T-helper 22 cell (primary cell): Measurements from ENCODE around the gene TMED6.

Source experiments
- DNase-seq: peaks from one replicate; pipeline ENCODE4 v3.0.0-alpha.2; 2020; ENCODE audit warnings: low read depth

The TMED6 gene

DNA sequence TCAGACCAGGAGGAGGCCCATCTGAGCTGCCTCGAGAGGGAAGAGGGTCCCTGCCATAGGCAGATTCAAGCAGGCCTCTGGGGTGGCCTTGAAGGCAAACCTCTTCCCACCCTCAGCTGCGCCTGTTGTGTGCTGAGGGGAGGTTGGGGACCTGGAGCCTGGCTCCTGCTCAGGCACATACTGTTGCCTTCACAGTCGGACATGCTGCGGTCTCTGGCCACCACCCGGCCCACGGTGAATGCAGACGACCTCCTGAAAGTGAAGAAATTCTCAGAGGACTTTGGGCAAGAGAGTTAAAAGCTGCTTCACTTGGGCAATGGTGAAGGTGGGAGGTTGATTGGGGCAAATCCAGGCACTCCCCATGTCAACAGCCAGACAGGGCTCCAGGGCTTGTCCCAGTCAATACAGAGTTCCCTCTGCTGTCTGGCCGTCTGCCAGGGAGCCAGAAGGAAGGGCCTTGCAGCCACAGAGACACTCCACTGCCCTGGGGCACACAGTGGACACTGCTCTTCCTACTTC is 27.5 kb downstream of the TMED6 start:
- DNase-seq: no peak

DNA sequence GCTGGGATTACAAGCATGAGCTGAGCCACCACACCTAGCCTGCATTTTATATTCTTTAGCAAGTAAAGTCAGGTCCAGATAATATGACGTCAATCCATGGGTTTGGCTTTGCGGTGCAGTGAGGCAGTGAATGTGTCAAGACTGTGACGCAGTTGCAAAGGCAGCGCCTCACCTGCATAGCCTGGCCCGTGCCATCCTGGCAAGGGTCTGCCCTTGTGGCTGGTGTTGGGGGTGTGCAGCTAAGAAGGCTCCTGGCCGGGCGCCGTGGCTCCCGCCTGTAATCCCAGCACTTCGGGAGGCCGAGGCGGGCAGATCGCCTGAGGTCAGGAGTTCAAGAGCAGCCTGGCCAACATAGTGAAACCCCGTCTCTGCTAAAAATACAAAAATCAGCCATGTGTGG is 28.2 kb downstream of the TMED6 start:
- no peak for DNase-seq

DNA sequence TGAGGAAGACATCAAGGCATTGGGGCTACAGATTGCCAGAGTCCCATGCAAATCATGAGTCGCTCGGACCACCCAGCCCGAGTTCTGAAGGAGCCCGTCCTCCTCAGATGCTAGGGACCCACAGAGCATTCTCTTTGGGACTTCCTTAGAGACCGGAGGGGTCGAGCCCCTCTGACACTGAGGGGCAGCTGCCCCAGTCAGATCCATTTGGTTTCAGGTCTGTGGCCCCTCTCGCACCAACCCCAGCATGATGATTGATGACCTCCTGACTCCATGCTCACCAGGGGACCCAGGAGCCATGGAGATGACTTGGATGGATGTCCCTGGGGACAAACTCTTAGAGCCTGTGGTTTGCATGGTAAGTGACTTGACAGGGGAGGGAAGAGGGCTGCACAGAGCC is 29.2 kb downstream of the TMED6 start:
- DNase-seq: no peak

DNA sequence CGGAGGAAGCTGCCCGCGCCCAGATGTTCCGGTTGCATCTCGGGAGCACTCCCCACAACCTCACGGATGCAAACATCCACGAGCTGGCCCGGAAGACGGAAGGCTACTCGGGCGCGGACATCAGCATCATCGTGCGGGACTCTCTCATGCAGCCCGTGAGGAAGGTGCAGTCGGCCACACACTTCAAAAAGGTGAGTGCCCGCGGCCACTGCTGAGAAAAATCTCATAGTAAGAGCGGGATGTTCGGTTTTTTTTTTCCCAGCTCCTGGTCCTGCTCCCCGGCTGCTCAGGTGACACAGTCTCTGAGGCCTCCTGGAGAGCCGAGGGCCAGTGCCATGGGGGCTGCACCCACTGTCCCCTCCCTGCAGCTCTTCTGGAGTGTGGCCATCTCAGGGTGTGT is 30.5 kb downstream of the TMED6 start:
- DNase-seq: no peak

DNA sequence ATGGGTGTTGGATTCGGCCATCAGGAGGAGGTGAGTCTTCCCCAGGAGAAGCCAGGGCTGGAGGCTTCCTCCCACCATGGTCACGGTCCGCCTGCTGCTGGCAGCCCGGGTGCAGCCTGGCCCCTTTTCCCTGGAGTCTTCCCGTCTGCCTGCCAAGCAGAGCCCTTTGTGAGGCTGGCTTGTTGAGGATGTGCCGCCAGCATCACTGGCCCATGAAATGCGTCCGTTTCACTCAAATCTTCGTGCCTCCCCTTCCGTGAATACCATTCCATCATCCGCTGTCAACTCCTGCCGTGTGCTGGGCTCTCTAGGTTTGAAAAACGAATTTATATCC is 30.9 kb downstream of the TMED6 start:
- DNase-seq: no peak

DNA sequence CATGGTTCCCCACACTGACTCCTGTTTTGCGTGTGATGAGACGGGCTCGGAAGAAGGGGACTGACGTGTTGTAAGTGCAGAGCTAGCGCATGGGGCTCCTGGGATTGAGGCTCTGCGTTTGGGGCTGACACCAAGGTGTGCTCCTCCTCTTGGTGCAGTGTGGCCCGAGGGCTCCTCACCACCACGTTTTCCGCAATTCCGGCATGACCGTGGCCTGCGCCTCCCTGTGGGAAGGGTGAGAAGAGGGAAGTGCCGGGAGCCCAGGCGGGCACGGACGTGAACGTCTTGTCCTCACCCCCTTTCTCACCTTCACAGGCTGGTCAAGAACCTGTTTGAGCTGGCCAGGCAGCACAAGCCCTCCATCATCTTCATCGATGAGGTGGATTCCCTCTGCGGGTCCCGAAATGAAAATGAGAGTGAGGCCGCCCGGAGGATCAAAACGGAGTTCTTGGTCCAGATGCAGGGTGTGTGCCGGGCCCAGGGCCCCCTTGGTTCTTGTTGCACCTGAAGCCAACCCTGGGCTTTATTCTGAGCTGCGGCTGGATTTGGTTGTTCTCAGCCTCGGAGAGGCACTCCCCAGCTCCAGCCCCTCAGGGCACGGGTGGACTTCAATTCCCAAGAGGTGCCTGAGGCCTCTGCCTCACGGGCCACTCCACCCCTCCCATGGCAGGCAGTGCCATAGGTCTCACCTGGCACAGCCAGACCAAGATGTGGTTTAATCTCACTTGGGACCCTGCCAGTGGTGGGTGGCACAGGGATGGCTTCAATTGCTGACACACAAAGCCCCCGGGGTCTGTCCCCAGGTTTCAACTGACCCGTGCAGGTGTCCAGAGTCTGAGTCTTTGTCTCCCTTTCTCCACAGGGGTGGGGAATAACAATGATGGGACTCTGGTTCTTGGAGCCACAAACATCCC is 31.5 kb downstream of the TMED6 start:
- no peak for DNase-seq

DNA sequence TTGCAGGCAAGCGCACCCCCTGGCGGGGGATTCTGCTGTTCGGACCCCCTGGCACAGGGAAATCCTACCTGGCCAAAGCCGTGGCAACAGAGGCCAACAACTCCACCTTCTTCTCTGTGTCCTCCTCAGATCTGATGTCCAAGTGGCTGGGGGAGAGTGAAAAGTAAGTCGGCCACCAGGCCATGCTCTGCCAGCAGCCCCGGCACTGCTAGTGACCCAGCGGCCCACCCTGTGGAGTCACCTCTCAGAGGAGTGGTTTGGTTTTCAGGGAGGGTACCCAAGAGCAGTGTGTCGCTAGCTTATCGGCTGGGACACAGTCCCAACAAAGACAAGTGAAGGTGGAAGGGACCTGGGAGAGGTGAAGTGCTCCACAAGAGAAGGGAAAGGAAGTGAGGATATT is 32.2 kb downstream of the TMED6 start:
- no peak for DNase-seq

DNA sequence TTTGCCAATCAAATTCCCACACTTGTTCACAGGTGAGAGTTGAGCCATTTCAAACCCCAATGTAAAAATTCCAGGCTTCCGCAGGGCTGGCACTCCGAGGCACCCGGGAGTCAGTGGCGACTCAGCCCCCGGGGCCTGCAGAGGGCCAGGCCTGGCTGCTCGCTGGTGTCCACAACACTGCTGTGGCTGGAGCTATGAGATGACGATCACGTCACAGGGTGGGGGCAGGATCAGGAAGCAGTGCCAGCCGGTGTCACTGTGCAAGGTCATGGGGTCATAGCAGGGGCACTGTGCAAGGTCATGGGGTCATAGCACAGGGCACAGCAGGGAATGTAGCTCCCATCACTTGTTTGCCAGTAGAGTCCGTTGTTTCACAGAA is 32.7 kb downstream of the TMED6 start:
- no peak for DNase-seq

DNA sequence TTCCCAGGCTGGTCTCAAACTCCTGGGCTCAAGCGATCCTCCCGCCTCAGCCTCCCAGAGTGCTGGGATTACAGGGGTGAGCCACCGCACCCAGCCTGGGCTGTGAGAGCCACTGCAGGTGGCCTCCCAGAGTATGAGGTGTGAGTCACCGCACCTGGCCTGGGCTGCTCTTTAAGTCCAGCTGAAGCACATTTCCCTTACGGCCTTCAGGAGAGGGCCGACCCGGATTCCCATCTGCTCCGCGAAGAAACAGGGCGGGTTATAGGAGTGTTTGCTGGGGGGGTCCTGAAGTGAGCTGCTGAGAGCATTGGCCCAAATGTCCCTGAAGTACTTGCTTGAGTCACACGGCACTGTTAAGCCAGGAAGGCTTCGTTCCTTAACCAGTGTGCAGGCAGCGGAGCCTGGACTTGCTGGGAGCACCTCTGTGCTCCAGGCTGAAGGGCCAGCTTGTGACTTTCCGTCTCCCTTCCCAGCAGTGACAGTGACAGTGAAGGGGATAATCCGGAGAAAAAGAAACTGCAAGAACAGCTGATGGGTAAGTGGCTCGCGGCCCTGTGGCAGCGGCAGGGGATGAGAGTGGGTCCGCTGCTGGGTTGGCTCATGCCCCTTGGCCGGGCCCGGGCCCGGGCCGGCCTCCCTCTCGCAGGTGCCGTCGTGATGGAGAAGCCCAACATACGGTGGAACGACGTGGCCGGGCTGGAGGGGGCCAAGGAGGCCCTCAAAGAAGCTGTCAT is 33.2 kb downstream of the TMED6 start:
- DNase-seq: no peak

DNA sequence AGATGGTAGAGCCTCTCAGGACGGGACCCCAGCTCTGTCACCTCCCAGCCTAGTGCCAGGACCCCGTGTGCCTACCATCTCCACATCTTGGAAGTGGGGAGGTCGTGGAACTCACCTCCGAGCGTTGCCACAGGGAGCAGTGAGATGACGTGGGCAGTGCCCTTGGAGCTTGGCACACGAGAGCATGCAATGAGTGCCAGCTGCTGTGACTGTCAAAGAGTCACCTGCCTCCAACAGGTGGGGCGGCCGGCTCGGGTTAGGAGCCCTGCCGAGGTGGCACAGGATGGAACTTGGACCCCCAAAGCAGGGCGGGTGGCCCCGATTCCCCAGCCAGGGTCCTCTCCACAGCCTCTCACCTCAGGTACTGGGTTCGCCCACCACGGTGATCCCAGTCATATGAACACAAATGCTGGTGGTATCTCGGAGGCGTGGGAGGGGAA is 35.0 kb downstream of the TMED6 start:
- no peak for DNase-seq

DNA sequence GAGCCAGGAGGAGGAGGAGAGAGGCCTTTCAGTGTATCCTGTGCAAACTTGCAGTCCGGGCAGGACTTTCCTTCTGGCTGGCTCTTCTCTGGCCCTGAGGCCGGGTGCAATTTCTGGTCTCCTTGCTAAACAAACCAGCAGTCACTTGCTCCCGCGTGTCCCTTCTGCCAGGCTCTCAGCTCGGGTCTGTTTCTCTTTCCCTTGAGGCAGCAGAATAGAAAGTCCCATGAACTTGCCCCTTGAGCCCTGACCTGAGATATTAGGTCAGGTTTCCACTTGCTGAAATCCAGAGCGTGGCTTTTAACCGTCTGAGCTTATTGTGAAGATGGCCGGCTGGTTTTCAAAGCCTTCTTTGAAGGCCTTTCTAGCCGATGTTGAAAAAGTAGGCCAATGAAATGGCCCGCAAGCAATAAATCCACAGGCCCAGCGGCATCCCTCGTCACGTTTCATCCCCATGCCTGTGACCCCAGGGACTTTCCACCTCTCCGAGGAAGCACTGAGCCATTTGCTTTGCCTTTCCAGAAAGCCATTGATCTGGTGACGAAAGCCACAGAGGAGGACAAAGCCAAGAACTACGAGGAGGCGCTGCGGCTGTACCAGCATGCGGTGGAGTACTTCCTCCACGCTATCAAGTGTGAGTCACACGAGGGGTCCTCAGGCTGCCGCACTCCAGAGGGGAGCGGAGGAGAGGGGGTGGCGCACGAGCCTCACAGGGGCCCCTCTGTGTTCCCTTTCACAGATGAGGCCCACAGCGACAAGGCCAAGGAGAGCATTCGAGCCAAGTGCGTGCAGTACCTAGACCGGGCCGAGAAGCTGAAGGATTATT is 35.9 kb downstream of the TMED6 start:
- no peak for DNase-seq

DNA sequence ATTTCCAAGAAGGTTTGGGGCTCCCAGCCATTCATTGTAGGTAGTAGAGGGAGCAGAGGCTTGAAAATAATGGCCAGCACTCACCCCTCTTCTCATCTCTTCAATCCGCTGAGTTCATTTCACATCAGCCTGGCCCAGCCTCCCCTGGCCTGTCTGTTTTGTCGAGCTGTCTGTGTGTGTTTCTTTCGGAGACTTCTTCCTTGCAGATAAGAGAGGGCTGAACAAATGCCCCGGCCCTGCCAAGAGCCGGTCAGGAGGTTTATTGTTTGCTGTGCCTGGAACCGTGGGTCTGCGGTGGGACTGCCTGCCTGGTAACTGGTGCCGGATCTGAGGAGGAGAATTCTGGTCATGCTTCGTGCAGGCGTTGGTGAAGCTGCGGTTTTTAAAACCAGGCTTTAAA is 37.1 kb downstream of the TMED6 start:
- DNase-seq: no peak

DNA sequence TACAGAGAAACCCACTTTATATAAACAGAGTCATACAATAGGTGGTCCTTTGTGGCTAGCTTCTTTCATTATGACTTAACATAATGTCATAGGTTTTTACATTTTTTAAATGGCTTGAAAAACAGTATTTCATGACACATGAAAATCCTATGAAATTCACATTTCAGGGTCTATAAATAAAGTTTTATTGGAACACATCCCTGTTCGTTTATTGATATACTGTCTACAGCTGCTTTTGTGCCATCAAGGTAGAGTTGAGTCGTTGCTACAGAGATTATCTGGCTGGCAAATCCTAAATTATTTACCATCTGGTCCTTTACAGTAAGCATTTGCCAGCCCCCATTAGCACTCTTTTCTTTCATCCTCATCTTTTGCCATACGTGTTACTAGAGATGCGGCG is 38.1 kb downstream of the TMED6 start:
- no peak for DNase-seq

DNA sequence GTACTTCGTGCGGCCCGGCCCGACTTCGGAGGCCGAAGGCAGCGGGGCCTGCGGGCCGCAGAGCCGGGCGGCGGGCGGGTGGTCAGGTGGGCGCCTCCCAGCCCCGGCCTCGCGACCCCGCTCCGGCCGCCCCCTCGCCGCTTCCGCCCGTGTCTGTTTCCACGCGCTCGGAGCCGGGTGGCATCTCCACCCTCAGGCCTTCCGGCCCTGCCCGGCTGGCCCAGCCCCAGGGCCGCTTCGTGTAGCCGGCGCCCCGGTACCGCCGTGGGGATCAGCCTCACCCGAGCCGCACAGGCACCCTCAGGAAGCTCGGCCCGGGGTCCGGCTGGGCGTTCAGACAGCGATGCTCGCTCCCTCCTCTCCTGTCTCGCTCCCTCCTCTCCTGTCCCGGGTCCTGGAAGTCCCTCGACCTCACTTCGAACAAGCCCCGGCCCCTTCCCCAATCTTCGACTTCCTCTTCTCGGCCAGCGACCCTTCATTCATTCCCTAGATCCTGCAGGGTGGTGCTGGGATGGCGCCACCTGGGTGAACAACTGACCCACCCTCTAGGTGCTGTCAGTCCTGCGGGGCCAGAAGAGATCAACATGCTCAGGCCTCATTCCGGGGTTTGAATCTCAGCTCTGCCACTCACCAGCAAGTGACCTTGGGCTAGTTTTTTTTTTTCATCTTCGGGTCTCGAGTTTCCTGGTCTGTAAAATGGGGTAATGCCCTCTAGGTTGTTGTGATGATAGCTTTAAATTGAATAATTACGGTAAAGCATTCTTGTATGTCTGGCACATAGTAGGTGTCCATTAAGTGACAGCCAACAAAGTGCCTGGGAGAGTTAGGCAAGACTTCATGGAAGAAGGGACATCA is 39.8 kb downstream of the TMED6 start:
- peak; percentile 9 for DNase-seq

DNA sequence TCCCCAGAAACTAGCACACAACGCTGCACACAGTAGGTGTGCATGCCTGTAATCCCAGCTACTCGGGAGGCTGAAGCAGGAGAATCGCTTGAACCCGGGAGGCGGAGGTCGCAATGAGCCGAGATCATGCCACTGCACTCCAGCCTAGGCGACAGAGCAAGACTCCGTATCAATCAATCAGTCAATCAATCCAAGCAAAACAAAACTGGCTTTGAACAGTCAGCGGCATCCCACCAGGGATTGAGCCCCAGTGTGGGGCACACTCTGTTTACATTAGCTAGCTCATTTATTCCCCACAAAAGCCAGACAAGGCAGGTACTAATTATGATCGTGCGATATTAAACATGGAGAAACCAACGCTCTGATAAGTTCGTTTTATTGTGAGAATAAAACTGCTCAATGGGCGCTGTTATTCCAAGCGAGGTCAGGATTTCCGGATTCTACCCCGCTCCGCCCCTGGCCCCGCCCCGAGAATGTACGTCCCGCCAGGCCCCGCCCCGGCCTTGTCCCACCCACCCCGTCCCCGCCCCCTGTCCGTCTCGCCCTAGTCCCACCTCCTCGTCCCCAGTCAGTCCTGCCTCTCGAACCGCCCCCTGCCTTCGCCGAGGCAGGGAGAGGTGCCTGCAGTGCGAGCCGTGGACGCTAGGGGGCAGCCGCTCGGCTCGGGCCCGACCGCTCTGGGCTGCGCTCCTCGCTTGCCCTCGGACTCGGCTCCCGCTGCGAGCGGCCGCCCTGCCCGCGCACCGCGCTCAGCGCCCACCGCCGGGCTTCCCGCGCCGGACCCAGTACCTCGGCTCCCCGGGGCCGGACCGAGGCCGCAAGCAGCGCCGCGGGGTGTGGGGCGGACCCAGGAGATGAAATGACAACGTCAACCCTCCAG is 40.7 kb downstream of the TMED6 start, which contains the start of gene VPS4A:
TSS of gene VPS4A (plus strand) at position 698 of the 880 bp plus-strand sequence. CDS start at position 860, 162 bp downstream.
- DNase-seq: peak; percentile 93

DNA sequence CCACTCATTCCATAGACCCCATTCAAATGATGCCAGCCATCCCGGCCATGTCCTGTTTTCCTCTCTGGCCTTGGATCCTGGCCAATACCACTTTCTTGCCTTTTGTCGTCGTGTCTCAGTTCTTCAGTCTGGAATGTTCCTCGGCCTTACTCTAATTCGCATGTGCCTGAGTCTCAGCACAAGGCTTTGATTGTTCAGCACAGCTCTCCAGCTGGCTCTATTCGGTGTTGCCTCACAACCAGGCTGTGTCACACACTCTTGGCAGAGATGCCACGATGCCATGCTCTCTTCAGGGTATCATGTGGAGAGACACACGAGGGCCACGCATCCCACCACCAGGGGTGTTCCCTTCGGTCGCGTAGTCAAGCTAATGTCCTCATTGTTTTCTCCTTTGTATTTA is 42.3 kb downstream of the TMED6 start:
- no peak for DNase-seq

DNA sequence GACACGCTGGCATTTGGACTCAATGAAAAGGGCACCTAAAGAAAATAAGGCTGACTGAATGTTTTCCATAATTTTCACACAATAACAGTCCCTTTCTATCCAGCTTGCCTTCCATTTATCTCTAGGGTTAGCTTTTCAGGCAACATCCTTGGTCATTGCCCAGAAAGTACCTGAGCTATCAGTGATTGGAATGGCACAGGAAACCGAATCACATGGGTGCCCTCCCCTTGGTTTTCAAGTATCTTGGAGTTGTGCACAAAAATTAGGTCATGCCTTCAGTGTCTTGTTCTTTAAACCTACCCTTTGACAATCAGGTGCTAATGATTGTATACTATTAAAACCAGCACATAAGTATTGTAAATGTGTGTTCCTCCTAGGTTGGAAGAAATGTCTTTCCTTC is 43.7 kb downstream of the TMED6 start:
- DNase-seq: no peak

DNA sequence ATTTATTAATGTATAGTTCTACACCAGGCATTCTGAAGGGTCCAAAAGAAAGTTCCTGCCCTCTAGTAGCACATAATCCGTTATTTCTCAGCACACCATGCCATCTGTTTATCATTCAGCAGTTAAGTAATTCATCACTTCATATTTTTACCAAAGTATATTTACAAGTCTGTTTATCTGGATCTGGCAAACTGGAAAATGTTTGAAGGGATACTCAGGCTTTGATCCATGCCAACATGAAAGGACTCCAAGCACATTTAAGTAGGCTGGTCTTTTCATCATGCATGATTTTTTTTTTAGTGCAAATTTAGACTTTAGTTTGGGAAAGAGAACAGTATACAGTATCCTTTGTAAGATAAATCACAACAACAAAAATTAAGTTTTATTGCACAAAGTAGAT is 44.5 kb downstream of the TMED6 start:
- no peak for DNase-seq

DNA sequence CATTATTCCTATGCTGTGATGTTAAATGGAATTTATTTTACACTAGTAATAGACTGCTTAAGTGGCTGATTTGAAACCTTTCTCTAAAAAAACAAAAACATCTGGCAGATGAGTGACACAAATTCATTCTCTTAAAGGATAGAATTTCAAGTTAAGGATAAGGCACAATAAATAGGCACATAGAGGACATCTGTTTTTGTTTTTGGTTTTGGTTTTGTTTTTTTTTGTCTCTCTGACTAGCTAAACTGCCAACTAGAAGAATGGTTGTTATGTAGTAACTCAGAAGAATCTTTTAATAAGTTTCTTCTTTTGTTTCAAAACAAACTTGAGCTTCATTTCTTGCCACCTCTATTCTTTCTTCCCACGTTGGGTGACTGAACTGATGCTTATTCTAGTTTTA is 45.6 kb downstream of the TMED6 start:
- DNase-seq: no peak

DNA sequence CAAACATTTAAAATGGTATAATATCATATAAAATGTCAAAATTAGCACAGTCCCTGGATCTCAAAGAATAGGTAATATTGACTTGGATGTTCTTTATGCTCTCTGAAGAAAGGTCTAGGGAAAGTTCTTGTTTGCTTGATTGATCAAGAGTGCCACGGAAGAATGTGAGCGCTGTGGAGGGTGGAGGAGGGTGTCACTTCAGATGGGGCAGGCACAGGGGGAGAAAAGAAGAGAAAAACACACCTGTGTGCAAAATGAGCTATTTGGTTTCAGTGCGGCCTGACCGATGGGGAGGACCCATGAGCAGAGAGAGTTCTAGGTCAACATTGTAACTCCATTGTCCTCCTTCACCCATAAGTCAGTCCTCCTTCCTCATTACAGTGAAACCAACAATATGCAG is 49.3 kb downstream of the TMED6 start:
- DNase-seq: no peak
